SU-DHL-6 (cell line): Measurements from ENCODE around the gene DENND2A.

Source experiments
- EZH2phosphoT487 ChIP-seq: fragments of 200-600 bp; sonication (generic), shearing (Covaris generic); conservative IDR thresholded peaks from 2 replicates; pipeline ENCODE4 v1.6.1; 2018; ENCODE audit warnings: mild to moderate bottlenecking, antibody characterized with exemption, low read length, moderate library complexity, mixed read lengths
- TF ChIP-seq, protein P1 (sequence below): fragments of 200-600 bp; sonication (generic); IDR thresholded peaks from one replicate; pipeline ENCODE4 v1.5.1; 2017; ENCODE audit warnings: antibody characterized with exemption, mild to moderate bottlenecking, low read length, moderate library complexity; ENCODE audit not compliant: insufficient read depth, poor library complexity, severe bottlenecking

DNA sequence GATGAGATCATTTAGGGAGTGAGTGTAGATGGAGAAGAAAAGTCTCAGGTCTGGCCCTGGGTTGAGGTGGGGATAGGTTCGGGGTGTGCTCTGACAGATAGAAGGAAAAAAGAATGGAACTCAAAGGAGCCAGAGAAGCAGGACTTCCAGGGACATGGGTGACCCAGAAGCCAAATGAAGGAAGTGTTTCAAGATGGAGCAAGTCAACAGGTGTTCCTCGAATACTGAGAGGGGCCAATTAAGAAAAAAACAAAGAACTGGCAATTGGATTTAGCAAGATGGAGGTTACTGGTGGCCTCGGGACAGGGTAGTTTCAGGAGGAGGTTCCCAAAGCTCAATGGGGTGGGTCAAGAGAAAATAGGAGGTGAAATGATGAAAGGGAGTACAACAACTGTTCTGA lies 40.3 kb downstream of the DENND2A start:
- TF ChIP-seq, protein P1, sequence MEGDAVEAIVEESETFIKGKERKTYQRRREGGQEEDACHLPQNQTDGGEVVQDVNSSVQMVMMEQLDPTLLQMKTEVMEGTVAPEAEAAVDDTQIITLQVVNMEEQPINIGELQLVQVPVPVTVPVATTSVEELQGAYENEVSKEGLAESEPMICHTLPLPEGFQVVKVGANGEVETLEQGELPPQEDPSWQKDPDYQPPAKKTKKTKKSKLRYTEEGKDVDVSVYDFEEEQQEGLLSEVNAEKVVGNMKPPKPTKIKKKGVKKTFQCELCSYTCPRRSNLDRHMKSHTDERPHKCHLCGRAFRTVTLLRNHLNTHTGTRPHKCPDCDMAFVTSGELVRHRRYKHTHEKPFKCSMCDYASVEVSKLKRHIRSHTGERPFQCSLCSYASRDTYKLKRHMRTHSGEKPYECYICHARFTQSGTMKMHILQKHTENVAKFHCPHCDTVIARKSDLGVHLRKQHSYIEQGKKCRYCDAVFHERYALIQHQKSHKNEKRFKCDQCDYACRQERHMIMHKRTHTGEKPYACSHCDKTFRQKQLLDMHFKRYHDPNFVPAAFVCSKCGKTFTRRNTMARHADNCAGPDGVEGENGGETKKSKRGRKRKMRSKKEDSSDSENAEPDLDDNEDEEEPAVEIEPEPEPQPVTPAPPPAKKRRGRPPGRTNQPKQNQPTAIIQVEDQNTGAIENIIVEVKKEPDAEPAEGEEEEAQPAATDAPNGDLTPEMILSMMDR = no peak
- TF ChIP-seq EZH2phosphoT487 = no peak
